Loucy (cell line): Measurements from ENCODE around the gene SUZ12.

Source experiments
- EZH2phosphoT487 ChIP-seq: fragments of 200-600 bp; IDR thresholded peaks from 2 replicates; pipeline ENCODE4 v1.6.1; 2018; ENCODE audit warnings: antibody characterized with exemption, mild to moderate bottlenecking, moderate library complexity, borderline replicate concordance
- TF ChIP-seq, protein P1 (sequence below): fragments of 200-600 bp; sonication (generic); conservative IDR thresholded peaks from 2 replicates; pipeline ENCODE4 v1.5.1; 2014; ENCODE audit warnings: mild to moderate bottlenecking, antibody characterized with exemption, low read length

DNA sequence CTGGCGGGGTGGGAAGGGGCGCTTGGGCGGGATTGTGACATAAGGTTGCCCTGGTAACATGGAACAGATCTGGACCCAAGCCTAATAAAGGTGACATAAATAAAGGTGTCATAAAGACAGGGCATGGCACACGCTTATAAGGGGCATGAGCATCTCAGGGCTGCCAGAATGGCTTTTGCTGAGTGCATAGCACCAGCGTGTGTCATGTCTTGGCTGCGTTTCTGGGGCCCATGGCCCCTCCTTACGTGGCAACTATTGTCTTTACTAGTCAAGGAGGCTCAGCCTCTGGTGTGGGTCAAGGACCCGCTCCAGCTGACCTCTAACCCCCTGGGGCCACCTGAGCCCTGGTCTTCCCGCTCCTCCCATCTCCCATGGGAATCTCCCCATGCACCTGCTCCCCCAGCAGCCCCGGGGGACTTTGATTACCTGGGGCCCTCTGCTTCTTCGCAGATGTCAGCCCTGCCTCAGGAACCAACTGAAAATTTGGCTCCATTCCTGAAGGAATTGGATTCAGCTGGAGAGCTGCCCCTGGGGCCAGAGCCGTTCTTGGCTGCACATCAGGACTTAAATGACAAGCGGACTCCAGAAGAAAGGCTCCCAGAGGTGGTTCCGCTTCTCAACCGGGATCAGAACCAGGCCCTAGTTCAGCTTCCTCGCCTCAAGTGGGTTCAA lies 84.3 kb downstream of the SUZ12 start:
- TF ChIP-seq, protein P1, sequence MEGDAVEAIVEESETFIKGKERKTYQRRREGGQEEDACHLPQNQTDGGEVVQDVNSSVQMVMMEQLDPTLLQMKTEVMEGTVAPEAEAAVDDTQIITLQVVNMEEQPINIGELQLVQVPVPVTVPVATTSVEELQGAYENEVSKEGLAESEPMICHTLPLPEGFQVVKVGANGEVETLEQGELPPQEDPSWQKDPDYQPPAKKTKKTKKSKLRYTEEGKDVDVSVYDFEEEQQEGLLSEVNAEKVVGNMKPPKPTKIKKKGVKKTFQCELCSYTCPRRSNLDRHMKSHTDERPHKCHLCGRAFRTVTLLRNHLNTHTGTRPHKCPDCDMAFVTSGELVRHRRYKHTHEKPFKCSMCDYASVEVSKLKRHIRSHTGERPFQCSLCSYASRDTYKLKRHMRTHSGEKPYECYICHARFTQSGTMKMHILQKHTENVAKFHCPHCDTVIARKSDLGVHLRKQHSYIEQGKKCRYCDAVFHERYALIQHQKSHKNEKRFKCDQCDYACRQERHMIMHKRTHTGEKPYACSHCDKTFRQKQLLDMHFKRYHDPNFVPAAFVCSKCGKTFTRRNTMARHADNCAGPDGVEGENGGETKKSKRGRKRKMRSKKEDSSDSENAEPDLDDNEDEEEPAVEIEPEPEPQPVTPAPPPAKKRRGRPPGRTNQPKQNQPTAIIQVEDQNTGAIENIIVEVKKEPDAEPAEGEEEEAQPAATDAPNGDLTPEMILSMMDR: no peak
- no peak for TF ChIP-seq EZH2phosphoT487
